GM12801 (cell line): Measurements from ENCODE around the gene STN1.

ENCODE experiments used
- CTCF ChIP-seq: IDR thresholded peaks from one replicate; pipeline ENCODE4 v1.5.1; 2011; ENCODE audit warnings: control low read depth; ENCODE audit not compliant: insufficient read length; ENCODE audit errors: extremely low read depth

The STN1 gene

GRCh38 chr10:103929381-103929921 lies 11.5 kb upstream of the STN1 start:
- no peak for TF ChIP-seq CTCF

- no peak for TF ChIP-seq CTCF
Measured at GRCh38 chr10:103928784-103929183, 10.8 kb upstream of the STN1 start.

GRCh38 chr10:103926722-103927319 lies 8.8 kb upstream of the STN1 start:
- no peak for TF ChIP-seq CTCF

GRCh38 chr10:103925591-103925990 lies 7.6 kb upstream of the STN1 start:
- no peak for TF ChIP-seq CTCF

- no peak for TF ChIP-seq CTCF
Measured at GRCh38 chr10:103923502-103923901, 5.5 kb upstream of the STN1 start.

- TF ChIP-seq CTCF, result no peak
Measured at GRCh38 chr10:103922659-103923058, 4.7 kb upstream of the STN1 start.

- TF ChIP-seq CTCF, result no peak
Measured at GRCh38 chr10:103921750-103922195, 3.8 kb upstream of the STN1 start.
